ENCODE results near the gene ATF7IP2.
"Not testable (repeated sequence)": the region's sequence is repeated elsewhere in the genome, so short reads cannot be mapped to it uniquely, and the experiment has no call there.

ATF7IP2 gene

GRCh38 chr16:10385725-10386516 is at the start of gene ATF7IP2:
ATF7IP2 (plus strand) TSS chr16:10386061; CDS start chr16:10430621, 44,560 bp downstream.
- DNase-seq, result peak; percentile 97

GRCh38 chr16:10338426-10338825 is 47.4 kb upstream of the ATF7IP2 start:
- no peak for DNase-seq

- no peak for DNase-seq
Measured at GRCh38 chr16:10339777-10340732, 45.8 kb upstream of the ATF7IP2 start.

- DNase-seq, result no peak
Measured at GRCh38 chr16:10343124-10343760, 42.6 kb upstream of the ATF7IP2 start.

- DNase-seq, result not testable (repeated sequence)
Measured at GRCh38 chr16:10344699-10345098, 41.2 kb upstream of the ATF7IP2 start.

- DNase-seq, result no peak
Measured at GRCh38 chr16:10345629-10346028, 40.2 kb upstream of the ATF7IP2 start.

GRCh38 chr16:10349851-10350250 is 36.0 kb upstream of the ATF7IP2 start:
- no peak for DNase-seq

GRCh38 chr16:10352262-10352661 is 33.6 kb upstream of the ATF7IP2 start:
- DNase-seq, result no peak

GRCh38 chr16:10355589-10355988 is 30.3 kb upstream of the ATF7IP2 start:
- DNase-seq, result no peak

- DNase-seq, result peak; percentile 71
Measured at GRCh38 chr16:10356870-10357842, 28.7 kb upstream of the ATF7IP2 start.

GRCh38 chr16:10361747-10362076 is 24.1 kb upstream of the ATF7IP2 start:
- not testable (repeated sequence) for DNase-seq

GRCh38 chr16:10362077-10362863 is 23.6 kb upstream of the ATF7IP2 start:
- DNase-seq, result no peak

- DNase-seq, result not testable (repeated sequence)
Measured at GRCh38 chr16:10362864-10363197, 23.0 kb upstream of the ATF7IP2 start.

GRCh38 chr16:10366619-10367018 is 19.2 kb upstream of the ATF7IP2 start:
- not testable (repeated sequence) for DNase-seq

GRCh38 chr16:10367616-10368188 is 18.2 kb upstream of the ATF7IP2 start:
- no peak for DNase-seq

- peak; percentile 52 for DNase-seq
Measured at GRCh38 chr16:10368969-10369551, 16.8 kb upstream of the ATF7IP2 start.

GRCh38 chr16:10370096-10370726 is 15.7 kb upstream of the ATF7IP2 start:
- DNase-seq, result no peak

GRCh38 chr16:10371592-10371991 is 14.3 kb upstream of the ATF7IP2 start:
- DNase-seq, result no peak

- DNase-seq, result no peak
Measured at GRCh38 chr16:10373556-10373955, 12.3 kb upstream of the ATF7IP2 start.

GRCh38 chr16:10376229-10376628 is 9.6 kb upstream of the ATF7IP2 start:
- no peak for DNase-seq
